Lower lobe of right lung (tissue), 2 donors: Measurements from ENCODE around the gene CGB8. TPM values are rescaled to one million over a fixed set of nuclear protein-coding genes. Genes with fewer than 3 reads are reported as not detected.
A peak's percentile ranks its signal among the peaks of the same experiment; 100 is the strongest.

ENCODE experiments used
- ATAC-seq, 2 donors: fragments of 200-7000 bp; cut with Tn5 transposase; one replicate each; pipeline ENCODE4 v1.9.1; 2020 to 2022; ENCODE audit warnings: mild to moderate bottlenecking in 2 of 2, moderate library complexity in 2 of 2
- DNase-seq: peaks from one replicate; pipeline ENCODE4 v3.0.0-alpha.2; 2020
- H3K27ac ChIP-seq: fragments of 200-600 bp; one replicate; pipeline ENCODE4 v1.8.0; 2022
- H3K27me3 ChIP-seq: fragments of 200-600 bp; one replicate; pipeline ENCODE4 v1.8.0; 2022; ENCODE audit warnings: low read depth
- H3K36me3 ChIP-seq: fragments of 200-600 bp; one replicate; pipeline ENCODE4 v1.8.0; 2022; ENCODE audit warnings: mild to moderate bottlenecking
- H3K4me1 ChIP-seq: fragments of 200-600 bp; one replicate; pipeline ENCODE4 v1.8.0; 2022
- H3K4me3 ChIP-seq: fragments of 200-600 bp; one replicate; pipeline ENCODE4 v1.8.0; 2022; ENCODE audit warnings: mild to moderate bottlenecking
- H3K9me3 ChIP-seq: fragments of 200-600 bp; one replicate; pipeline ENCODE4 v1.8.0; 2022
- CTCF ChIP-seq: fragments of 200-600 bp; IDR thresholded peaks from one replicate; pipeline ENCODE4 v1.8.0; 2022; ENCODE audit warnings: antibody characterized with exemption, mild to moderate bottlenecking
- intact Hi-C: fragments of 100-400 bp; cut with DNase I; formaldehyde crosslinking; loops from one replicate; pipeline ENCODE4 v1.11.0; 2022
- total RNA-seq: library from RNA; stranded (reverse); fragmentation: NEBNext Ultra II Directional; extraction: Animal tissue kit (Norgen Biotek cat#: 25700); gene quantifications from one replicate; pipeline ENCODE4 v1.2.1, GENCODE V29; 2021
- donor health status: DM: no; HTN: yes; CAD: no; lungs with severe emphysema.

Gene CGB8
- total RNA-seq, 1 donor from 2014 or later, result not detected

GRCh38 chr19:49069026-49069425 lies 20.1 kb upstream of the CGB8 start:
- no peak for TF ChIP-seq CTCF
- DNase-seq (no peak), ATAC-seq (no peak)
- H3K36me3 ChIP-seq, result no peaks in the 10 kb centered on the region
- no peak overlapping the region for H3K4me3 ChIP-seq
- no peaks in the 10 kb centered on the region for H3K9me3 ChIP-seq
- no peaks in the 10 kb centered on the region for H3K4me1 ChIP-seq
- no peak overlapping the region for H3K27ac ChIP-seq
- intact Hi-C loops, result no loop called here
- H3K27me3 ChIP-seq, result peaks cover 60% of the 10 kb centered on the region

GRCh38 chr19:49067554-49067953 lies 18.6 kb upstream of the CGB8 start:
- Histone ChIP-seq H3K4me3 (no peak overlapping the region), H3K4me1 (no peaks in the 10 kb centered on the region), H3K9me3 (no peaks in the 10 kb centered on the region), H3K36me3 (no peaks in the 10 kb centered on the region), H3K27ac (no peak overlapping the region), H3K27me3 (peaks cover 48% of the 10 kb centered on the region)
- no peak for DNase-seq
- TF ChIP-seq CTCF, result no peak
- ATAC-seq, result no peak
- intact Hi-C loops, result no loop called here

GRCh38 chr19:49065905-49066512 lies 17.1 kb upstream of the CGB8 start:
- Histone ChIP-seq H3K27me3 (peaks cover 44% of the 10 kb centered on the region), H3K4me3 (no peak overlapping the region), H3K27ac (no peak overlapping the region), H3K36me3 (no peaks in the 10 kb centered on the region), H3K9me3 (no peaks in the 10 kb centered on the region), H3K4me1 (no peaks in the 10 kb centered on the region)
- no peak for DNase-seq
- no peak for ATAC-seq
- intact Hi-C loops, result no loop called here
- no peak for TF ChIP-seq CTCF

GRCh38 chr19:49064768-49065611 lies 16.1 kb upstream of the CGB8 start, which contains the start of gene NTF4:
TSS of gene NTF4 (minus strand) at chr19:49064818. CDS start at chr19:49061997, 2,821 bp downstream.
- no peak for TF ChIP-seq CTCF
- peak within 1 kb of the TSS; percentile 24 for H3K27ac ChIP-seq
- ATAC-seq (peak; percentile 77 to 90), DNase-seq (peak; percentile 58)
- H3K9me3 ChIP-seq, result no peaks in the 10 kb centered on the region
- H3K27me3 ChIP-seq, result peaks cover 36% of the 10 kb centered on the region
- H3K36me3 ChIP-seq, result no peaks in the 10 kb centered on the region
- H3K4me1 ChIP-seq, result no peaks in the 10 kb centered on the region
- H3K4me3 ChIP-seq, result peak within 1 kb of the TSS; percentile 39
- intact Hi-C loops, result no loop called here

DNA sequence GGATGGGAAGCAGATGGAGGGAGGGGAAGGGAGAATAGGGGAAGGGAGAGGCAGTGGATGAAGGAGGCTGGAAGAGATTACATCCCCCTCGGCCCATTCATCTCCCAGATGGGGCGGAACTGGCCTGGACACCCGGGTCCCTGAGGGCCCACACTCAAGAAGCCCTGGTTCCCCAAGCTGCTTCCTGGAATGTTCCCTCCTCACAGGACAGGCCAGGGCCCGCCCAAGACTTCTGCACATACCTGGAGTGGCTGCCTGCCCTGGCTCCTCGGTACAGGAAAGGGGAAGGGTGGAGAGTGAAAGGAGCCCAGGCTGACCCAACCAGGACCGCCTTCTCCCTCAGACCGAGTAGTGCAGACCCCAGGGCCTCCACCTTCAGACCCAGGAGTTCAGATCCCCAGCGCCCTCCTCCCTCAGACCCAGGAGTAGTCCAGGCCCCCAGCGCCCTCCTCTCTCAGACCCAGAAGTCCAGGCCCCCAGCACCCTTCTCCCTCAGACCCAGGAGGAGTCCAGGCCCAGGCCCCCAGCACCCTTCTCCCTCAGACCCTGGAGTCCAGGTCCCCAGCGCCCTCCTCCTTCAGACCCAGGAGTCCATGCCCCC lies 15.2 kb upstream of the CGB8 start:
- intact Hi-C loops, result no loop called here
- Histone ChIP-seq H3K36me3 (no peaks in the 10 kb centered on the region), H3K27me3 (peaks cover 36% of the 10 kb centered on the region), H3K9me3 (no peaks in the 10 kb centered on the region), H3K4me3 (peak overlapping the region; percentile 39), H3K27ac (peak overlapping the region; percentile 24), H3K4me1 (no peaks in the 10 kb centered on the region)
- ATAC-seq, result peak; percentile 85 to 88
- DNase-seq, result peak; percentile 68
- no peak for TF ChIP-seq CTCF
